Astrocyte (in vitro differentiated cells and primary cell): ENCODE measurements around the gene THAP11. TPM values are rescaled to one million over a fixed set of nuclear protein-coding genes. Genes with fewer than 3 reads are reported as not detected.
"Not testable (repeated sequence)": the region's sequence is repeated elsewhere in the genome, so short reads cannot be mapped to it uniquely, and the experiment has no call there.

Source experiments
- DNase-seq: peaks from one replicate; pipeline ENCODE4 v3.0.0-alpha.2; 2010; ENCODE audit warnings: low read depth
- FAIRE-seq: peaks from 2 replicates; lab custom pipeline; 2011; peaks lifted over from hg19 to GRCh38; lab: Jason Lieb, UNC
- H2AFZ ChIP-seq: 2 replicates; pipeline ENCODE4 v1.6.0; 2012; ENCODE audit warnings: low read depth, low read length, inconsistent platforms
- H3K27ac ChIP-seq: 2 replicates; pipeline ENCODE4 v1.5.1; 2011; ENCODE audit warnings: low read depth, low read length, inconsistent platforms
- H3K27me3 ChIP-seq: 2 replicates; pipeline ENCODE4 v1.6.0; 2011; ENCODE audit warnings: low read length, inconsistent platforms; ENCODE audit not compliant: insufficient read depth
- H3K36me3 ChIP-seq: 2 replicates; pipeline ENCODE4 v1.5.1; 2011; ENCODE audit warnings: low read length, inconsistent platforms; ENCODE audit not compliant: insufficient read depth
- H3K4me1 ChIP-seq: 2 replicates; pipeline ENCODE4 v1.5.1; 2011; ENCODE audit warnings: low read length, inconsistent platforms; ENCODE audit not compliant: insufficient read depth
- H3K4me2 ChIP-seq: 2 replicates; pipeline ENCODE4 v1.6.0; 2012; ENCODE audit warnings: low read length, inconsistent platforms
- H3K4me3 ChIP-seq: 2 replicates; pipeline ENCODE4 v1.5.1; 2011; ENCODE audit warnings: low read depth, mild to moderate bottlenecking, low read length, inconsistent platforms; ENCODE audit not compliant: insufficient read depth
- H3K79me2 ChIP-seq: 2 replicates; pipeline ENCODE4 v1.6.0; 2012; ENCODE audit warnings: mild to moderate bottlenecking, low read length, inconsistent platforms; ENCODE audit not compliant: insufficient read depth
- H3K9ac ChIP-seq: 2 replicates; pipeline ENCODE4 v1.6.0; 2012; ENCODE audit warnings: mild to moderate bottlenecking, low read length, inconsistent platforms
- H3K9me3 ChIP-seq: 2 replicates; pipeline ENCODE4 v1.5.1; 2012; ENCODE audit warnings: low read depth, mild to moderate bottlenecking, low read length, inconsistent platforms; ENCODE audit not compliant: insufficient read depth
- H4K20me1 ChIP-seq: 2 replicates; pipeline ENCODE4 v1.6.0; 2012; ENCODE audit warnings: low read length, inconsistent platforms; ENCODE audit not compliant: insufficient read depth
- H3K27ac Mint-ChIP-seq: one replicate; pipeline ENCODE4 v1.8.0; 2021; ENCODE audit warnings: mild to moderate bottlenecking, mixed read lengths; ENCODE audit not compliant: unreplicated experiment
- H3K27me3 Mint-ChIP-seq: one replicate; pipeline ENCODE4 v1.8.0; 2021; ENCODE audit warnings: low read depth, mixed read lengths; ENCODE audit not compliant: unreplicated experiment
- H3K36me3 Mint-ChIP-seq: one replicate; pipeline ENCODE4 v1.8.0; 2021; ENCODE audit warnings: low read depth, mixed read lengths; ENCODE audit not compliant: unreplicated experiment
- H3K4me1 Mint-ChIP-seq: one replicate; pipeline ENCODE4 v1.8.0; 2021; ENCODE audit warnings: low read depth, mixed read lengths; ENCODE audit not compliant: unreplicated experiment
- H3K4me3 Mint-ChIP-seq: one replicate; pipeline ENCODE4 v1.8.0; 2021; ENCODE audit warnings: mild to moderate bottlenecking, moderate library complexity, mixed read lengths; ENCODE audit not compliant: unreplicated experiment
- H3K9me3 Mint-ChIP-seq: one replicate; pipeline ENCODE4 v1.8.0; 2021; ENCODE audit warnings: mild to moderate bottlenecking, mixed read lengths; ENCODE audit not compliant: unreplicated experiment
- EZH2 ChIP-seq: IDR thresholded peaks from 2 replicates; pipeline ENCODE4 v1.6.1; 2012; ENCODE audit warnings: mild to moderate bottlenecking, low read length, inconsistent platforms; ENCODE audit not compliant: insufficient read depth
- total RNA-seq: library from RNA; stranded (reverse); gene quantifications from 2 replicates; pipeline ENCODE4 v1.2.1, GENCODE V29; 2021
- TF ChIP-seq, protein P1 (sequence below): IDR thresholded peaks from 2 replicates; pipeline ENCODE4 v1.5.1; 2011; ENCODE audit warnings: low read depth, mild to moderate bottlenecking, inconsistent platforms, low read length, moderate library complexity; ENCODE audit not compliant: insufficient read depth

THAP11 gene
- total RNA-seq, 1 donor from 2014 or later: 16.5 TPM

DNA sequence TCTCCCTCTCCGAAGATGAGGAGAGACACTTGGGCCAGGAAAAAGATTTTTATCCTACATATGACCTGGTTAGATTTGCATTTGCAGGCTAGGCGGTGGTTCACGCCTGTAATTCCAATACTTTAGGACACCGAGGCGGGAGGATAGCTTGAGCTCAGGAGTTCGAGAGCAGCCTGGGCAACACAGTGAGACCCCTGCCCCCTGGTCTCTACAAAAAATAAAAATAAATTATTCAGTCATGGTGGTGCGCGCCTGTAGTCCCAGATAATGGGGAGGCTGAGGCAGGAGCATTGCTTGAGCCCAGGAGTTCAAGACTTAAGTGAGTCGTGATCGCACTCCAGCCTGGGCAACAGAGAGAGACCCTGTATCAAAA, 7.9 kb upstream of the THAP11 start:
- FAIRE-seq: no peak

DNA sequence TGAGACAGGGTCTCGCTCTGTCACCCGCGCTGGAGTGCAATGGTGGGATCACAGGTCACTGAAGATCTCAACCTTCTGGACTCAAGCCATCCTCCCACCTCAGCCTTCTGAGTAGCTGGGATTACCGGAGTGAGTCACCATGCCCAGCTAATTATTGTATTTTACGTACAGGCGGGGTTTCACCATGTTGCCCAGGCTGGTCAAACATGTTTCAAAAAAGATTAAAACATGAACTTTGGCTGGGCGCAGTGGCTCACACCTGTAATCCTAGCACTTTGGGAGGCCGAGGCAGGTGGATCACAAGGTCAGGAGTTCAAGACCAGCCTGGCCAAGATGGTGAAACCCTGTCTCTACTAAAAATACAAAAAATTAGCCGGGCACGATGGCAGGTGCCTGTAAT, 4.9 kb upstream of the THAP11 start:
- H3K36me3 Mint-ChIP-seq, FAIRE-seq, H2AFZ ChIP-seq, H3K9me3 ChIP-seq, H3K27me3 Mint-ChIP-seq, H3K27ac Mint-ChIP-seq, H4K20me1 ChIP-seq, DNase-seq, H3K27ac ChIP-seq, H3K4me1 Mint-ChIP-seq, H3K4me3 Mint-ChIP-seq, H3K36me3 ChIP-seq, H3K27me3 ChIP-seq, H3K9me3 Mint-ChIP-seq, H3K4me2 ChIP-seq, H3K4me3 ChIP-seq, H3K9ac ChIP-seq: not testable (repeated sequence)
- Histone ChIP-seq H3K79me2 (peaks cover 19% of the 10 kb centered on the region), H3K4me1 (peaks cover 15% of the 10 kb centered on the region)

More for the DNA sequence above, 7.9 kb upstream of the THAP11 start:
- Mint-ChIP-seq H3K27ac (no peak overlapping the region), H3K36me3 (peaks cover 13% of the 10 kb centered on the region), H3K4me1 (peaks cover 4% of the 10 kb centered on the region), H3K4me3 (peak overlapping the region; percentile 88), H3K9me3 (no peaks in the 10 kb centered on the region), H3K27me3 (no peaks in the 10 kb centered on the region)
- Histone ChIP-seq H3K9ac (peak overlapping the region; percentile 95), H3K36me3 (peaks cover 16% of the 10 kb centered on the region), H3K4me3 (peak overlapping the region; percentile 81), H3K79me2 (peaks cover 24% of the 10 kb centered on the region), H2AFZ (peak overlapping the region; percentile 77), H3K27me3 (no peaks in the 10 kb centered on the region), H3K27ac (no peak overlapping the region), H3K9me3 (no peaks in the 10 kb centered on the region), H3K4me1 (peaks cover 9% of the 10 kb centered on the region), H4K20me1 (peaks cover 7% of the 10 kb centered on the region), H3K4me2 (peak overlapping the region; percentile 97)
- TF ChIP-seq, protein P1, sequence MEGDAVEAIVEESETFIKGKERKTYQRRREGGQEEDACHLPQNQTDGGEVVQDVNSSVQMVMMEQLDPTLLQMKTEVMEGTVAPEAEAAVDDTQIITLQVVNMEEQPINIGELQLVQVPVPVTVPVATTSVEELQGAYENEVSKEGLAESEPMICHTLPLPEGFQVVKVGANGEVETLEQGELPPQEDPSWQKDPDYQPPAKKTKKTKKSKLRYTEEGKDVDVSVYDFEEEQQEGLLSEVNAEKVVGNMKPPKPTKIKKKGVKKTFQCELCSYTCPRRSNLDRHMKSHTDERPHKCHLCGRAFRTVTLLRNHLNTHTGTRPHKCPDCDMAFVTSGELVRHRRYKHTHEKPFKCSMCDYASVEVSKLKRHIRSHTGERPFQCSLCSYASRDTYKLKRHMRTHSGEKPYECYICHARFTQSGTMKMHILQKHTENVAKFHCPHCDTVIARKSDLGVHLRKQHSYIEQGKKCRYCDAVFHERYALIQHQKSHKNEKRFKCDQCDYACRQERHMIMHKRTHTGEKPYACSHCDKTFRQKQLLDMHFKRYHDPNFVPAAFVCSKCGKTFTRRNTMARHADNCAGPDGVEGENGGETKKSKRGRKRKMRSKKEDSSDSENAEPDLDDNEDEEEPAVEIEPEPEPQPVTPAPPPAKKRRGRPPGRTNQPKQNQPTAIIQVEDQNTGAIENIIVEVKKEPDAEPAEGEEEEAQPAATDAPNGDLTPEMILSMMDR: no peak
- no peak for TF ChIP-seq EZH2
- DNase-seq: no peak

DNA sequence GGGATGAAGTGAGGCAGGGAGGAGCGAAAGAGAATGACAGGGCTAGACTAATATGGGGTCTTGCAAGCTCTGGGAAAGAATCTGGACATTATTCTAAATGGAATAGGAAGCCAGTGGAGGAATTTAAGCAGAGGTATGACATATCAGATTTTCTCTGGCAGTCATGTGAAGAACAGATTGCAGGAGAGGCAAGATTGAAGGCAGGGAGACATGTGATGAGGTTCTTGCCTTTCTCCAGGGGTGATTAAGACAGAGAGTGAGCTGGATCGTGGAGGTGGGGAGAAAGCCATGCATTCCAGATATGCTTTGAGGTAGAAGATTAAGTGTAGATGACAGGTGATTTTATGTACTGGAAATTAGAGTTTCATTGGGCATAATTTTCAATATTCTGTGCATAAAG, 4.3 kb upstream of the THAP11 start:
- Mint-ChIP-seq H3K36me3 (peaks cover 2% of the 10 kb centered on the region), H3K27me3 (no peaks in the 10 kb centered on the region), H3K9me3 (no peaks in the 10 kb centered on the region), H3K4me3 (no peak overlapping the region), H3K4me1 (peaks cover 9% of the 10 kb centered on the region), H3K27ac (no peak overlapping the region)
- Histone ChIP-seq H3K27ac (no peak overlapping the region), H3K9me3 (no peaks in the 10 kb centered on the region), H2AFZ (no peak overlapping the region), H4K20me1 (no peaks in the 10 kb centered on the region), H3K4me2 (no peak overlapping the region), H3K79me2 (peaks cover 18% of the 10 kb centered on the region), H3K9ac (no peak overlapping the region), H3K4me1 (peaks cover 10% of the 10 kb centered on the region), H3K36me3 (no peaks in the 10 kb centered on the region), H3K4me3 (no peak overlapping the region), H3K27me3 (no peaks in the 10 kb centered on the region)
- TF ChIP-seq EZH2: no peak
- TF ChIP-seq, protein P1: no peak
- DNase-seq: no peak
- no peak for FAIRE-seq
